Middle frontal gyrus (tissue), 1 donor: ENCODE results near the gene RAPGEF4.

Source experiments
- DNase-seq: peaks from one replicate; pipeline ENCODE4 v3.0.0-alpha.2; 2015; ENCODE audit warnings: low spot score; ENCODE audit errors: extremely low spot score

RAPGEF4 gene

DNA sequence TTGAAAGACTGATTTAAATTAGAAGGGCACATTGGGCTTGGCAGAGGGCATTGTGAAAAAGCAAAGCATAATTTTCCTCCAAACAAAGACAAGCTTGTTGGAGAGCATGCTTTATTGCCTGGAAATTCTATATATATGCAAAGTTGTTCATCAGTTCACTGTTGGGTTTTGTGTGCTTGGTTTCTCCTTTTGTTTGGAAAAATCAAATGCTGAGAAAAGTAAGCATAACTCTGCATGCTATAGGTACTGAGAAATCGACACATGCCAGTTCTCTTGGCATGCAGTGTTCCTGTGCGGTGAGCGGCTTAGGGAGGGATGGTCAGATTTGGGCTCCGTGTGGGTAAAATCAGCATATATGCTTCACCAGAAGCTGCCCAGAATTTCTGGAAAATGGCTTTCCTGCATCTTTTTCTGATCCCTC, 161.0 kb downstream of the RAPGEF4 start:
- DNase-seq = no peak

DNA sequence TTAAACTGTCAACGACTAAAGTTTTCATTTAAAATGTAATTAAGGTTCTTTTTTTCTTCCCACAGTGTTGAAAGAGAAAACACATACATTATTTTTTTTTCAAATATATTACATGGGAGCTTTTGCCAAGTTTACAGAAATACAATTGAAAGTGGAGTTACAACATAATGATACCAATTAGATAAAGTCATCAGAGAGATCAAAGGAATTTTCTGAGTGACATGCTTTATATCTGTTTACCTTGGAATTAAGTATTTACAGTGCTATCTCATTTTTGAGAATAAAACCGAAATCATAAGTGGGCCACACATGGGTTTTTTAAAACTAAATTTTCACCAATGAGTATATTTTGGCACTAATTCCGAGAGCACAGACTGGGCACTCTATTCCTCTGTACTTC, 165.2 kb downstream of the RAPGEF4 start:
- no peak for DNase-seq

DNA sequence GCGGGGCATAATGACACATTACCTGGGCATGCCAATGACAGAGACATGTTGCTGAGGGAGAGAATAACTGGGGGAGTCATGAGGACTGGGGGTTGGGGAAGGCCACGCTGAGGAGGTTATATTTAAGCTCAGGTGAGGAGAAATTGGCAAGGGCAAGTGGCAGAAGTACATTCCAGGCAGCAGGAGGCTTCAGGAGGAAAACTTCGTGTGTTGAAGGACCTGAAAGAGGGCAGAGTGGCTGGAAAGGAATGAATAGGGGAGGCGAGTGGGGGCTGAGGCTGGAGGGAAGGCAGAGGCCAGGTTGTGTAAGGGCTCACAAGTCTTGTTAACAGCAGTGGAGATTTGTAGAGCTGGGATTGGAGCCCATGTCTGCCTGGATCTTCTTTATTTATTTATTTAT, 166.3 kb downstream of the RAPGEF4 start:
- DNase-seq = no peak

DNA sequence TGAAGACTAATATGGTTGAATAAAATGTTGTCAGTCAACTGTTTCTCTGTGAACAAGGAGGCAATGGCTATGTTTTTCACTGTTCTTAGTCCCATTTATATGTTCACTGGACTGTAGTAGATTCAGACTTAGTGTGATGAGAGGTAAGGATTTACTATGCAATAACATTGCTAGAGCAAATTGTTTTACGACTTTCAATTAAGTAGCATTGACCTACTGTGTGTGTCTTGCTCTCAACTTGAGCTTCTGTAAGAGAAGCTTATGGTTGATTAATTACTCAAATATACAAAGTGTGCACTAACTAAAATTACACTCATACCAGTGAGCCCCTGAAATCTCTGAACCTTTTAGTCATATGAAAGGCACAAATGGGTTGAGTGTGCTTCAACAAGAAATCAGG, 168.6 kb downstream of the RAPGEF4 start:
- no peak for DNase-seq

DNA sequence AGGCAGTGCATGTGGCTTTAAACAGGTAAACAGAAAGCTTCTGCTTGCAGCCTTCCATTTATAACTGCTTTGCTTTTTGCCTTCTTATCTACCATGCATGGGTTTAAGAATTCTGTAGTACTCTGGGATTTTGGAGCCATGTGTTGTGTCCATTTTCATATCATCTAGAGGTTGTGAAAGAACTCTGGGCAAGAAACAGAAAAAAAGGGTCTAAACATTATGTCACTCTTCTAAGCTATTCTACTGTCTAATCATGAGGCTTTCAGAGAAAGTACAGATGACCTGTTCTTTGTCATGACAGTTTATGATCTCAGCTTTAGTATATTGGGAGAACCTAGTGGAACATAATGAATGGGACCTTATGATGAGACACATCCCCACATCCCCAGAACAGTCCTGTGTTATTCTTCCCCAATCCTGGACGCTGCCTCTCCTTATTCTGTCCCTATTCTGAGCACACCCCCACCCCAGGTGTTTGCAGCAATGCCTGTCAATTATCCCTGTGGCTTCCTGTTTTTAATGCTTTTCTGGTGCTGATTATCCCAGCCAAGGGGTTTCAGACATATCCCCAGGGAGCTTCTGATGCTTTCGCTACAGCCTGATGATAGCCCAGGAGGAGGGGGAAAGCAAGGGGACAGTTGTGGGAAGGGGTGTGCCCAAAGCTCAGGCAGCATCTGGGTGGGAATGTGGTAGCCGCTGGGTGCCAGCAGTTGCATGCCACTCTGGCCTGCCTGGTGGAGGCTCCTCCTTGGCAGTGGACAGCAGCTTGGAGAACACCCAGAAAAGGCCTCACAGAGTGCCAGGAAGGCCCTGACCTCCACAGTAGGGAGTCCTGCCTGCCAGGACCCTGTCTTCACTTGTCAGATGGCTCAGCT, 170.5 kb downstream of the RAPGEF4 start:
- DNase-seq = no peak

DNA sequence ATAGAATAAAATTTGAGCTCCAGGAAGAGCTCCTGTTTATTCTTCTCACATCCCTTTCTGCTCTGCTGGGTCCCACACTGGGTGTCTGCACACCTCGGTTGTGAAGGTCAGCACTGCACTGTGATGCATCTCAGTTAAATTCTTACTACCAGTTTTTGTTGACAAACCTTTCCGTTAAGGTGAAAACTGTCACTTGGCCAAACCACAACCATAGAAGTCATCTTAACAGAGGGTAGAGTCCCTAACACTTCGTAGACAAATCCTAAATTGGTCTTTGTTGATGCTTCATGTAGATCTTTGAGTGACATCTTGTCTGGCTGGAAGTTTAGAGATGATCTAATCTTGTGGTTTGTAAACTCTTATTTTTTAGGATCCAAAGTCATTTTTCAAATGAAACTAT, 172.6 kb downstream of the RAPGEF4 start:
- no peak for DNase-seq

DNA sequence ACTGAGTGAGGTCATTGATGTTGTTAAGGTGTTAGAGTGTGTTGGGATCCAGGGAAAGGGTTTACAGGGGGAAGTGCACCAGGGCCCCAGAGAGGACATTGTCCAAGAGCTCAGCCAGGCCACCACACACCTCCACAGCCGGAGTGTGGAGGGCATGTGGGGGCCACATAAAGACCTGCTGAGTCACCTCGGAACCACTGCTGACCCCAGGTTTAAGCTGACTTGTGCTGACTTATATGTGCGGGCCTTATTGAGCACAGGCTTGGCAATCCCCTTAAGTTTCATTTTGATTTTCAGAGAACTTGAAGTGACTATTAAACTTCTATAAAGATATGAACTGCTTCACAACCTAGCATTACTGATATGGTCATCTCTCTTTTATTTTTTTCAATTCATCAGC, 173.8 kb downstream of the RAPGEF4 start:
- no peak for DNase-seq

DNA sequence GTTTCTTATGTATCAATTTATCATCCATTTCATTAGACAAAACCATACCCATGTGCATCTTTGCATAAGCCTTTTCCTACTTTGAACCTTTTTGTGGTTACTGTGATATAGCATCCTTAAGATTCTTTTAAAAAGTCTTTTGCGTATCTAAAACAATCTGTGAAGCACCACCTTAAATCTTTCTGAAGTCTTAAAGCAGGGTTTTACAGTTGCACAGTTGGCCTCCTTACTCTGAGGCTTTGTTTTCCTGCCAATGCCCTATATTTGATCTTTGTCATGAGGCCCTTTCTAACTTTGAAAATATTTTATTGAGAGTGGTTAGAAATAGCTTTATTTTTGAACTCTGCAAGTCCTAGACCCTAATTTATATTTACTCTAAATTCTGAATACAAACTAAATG, 176.6 kb downstream of the RAPGEF4 start:
- DNase-seq = no peak

DNA sequence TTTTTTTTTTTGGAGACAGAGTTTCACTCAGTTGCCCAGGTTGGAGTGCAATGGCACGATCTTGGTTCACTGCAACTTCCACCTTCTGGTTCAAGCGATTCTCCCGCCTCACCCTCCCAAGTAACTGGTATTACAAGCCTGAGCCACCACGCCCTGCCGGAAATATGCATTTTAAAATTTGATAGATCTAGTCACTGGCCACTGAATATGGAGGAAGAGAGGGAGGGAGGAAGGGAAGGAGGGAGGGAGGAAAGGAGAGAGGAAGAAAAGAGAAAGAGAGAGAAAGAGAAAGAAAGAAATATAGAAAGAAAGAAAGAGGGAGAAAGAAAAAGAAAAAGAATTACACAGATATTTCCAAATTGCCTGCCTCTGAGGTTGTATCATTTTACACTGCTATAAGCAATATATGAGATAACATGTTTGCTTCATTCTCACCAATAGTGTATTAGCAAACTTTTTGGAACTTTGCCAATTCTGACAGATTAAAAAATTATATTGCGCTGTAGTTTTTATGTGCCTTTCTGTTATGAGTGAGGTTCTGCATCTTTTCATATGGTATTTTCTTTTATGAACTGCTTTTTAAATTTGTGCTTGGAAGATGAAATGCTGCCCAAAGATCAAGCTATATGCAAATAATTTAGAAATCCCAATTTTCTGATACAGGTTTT, 178.8 kb downstream of the RAPGEF4 start:
- DNase-seq = no peak

DNA sequence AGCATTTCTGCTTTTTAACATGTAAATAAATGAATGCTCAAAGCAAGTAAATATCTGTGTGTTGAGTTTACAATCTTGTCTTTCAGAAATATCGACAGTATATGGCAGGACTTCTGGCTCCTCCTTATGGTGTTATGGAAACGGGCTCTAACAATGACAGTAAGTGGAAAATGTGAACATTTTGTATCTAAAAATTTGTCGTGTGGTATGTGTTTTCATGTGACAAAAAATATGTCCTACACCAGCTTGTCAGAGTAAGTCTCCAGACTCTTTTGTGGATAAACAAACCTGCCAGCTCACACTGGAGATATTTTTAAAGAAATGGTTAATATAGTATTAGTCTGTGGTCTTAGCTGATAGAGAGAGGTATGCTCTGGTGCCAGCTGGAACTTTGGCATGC, 182.1 kb downstream of the RAPGEF4 start:
- DNase-seq = no peak

DNA sequence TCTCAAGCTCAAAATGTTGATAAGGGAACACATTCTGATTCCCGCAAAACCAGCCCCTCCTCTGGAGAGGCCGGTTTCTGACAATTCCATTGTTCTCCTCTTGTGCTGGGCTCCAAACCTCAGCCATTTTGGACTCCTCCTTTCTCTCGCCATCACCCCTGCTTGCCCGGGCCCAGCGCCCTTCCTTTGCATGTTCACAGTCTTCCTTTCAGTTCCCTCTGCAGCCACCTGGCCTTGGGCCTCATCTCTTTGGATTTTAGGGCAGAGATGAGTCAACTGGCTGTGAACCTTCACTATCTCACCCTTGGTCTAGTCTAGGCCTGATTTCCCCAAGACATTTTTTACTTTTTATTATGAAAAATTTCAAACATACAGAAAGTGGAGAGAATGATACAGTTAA, 184.1 kb downstream of the RAPGEF4 start:
- no peak for DNase-seq

DNA sequence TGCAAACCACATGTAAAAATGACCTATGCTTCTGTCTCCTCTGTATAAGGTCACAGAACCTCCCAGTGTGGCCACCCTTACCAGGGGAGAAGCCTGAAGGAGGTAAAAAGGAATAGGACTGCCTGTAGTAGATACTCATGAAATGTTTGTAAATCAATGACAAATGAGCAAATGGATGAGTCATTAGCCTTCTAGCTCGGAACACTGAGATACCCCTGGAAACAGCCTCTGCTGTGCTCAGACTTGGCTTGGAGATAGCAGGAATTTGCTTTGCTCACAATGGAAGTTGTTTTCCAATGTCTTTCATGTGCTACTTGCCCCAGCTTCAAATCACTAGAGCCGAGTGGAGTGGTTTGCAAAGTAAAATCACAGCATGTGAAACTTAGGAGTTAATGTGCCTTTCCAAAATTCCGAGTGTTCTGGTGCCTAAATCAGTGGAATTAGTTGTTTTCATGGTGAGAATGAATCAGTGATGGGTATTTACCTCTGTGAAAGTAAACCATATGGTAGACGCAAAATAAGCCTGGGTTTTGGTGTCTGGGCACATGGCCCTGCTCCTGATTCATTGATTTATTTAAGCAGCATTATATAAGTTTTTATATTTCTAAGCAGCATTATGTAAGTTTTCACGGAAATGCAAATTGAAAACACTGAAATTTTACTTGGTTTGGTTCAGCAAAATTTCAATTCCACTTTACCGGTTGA, 186.0 kb downstream of the RAPGEF4 start:
- DNase-seq = peak; percentile 37

DNA sequence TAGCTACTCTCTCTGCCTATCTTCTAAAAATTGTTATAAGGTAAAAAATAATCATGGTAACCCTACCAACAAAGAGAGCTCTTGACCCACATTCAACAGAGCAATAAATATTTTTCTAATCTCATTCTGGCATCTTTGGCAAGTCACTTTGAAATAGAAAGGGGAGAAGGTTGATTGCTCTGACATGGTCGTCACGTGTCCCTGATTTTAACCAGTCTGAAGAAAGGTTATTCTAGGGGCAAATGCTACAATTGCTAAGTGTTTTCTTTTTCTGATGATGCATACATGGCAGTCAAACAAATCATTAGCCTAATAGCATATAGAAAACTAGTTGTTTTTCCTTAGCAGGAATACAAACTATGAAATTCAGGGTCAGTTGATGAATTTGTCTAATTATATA, 186.7 kb downstream of the RAPGEF4 start:
- DNase-seq = no peak

DNA sequence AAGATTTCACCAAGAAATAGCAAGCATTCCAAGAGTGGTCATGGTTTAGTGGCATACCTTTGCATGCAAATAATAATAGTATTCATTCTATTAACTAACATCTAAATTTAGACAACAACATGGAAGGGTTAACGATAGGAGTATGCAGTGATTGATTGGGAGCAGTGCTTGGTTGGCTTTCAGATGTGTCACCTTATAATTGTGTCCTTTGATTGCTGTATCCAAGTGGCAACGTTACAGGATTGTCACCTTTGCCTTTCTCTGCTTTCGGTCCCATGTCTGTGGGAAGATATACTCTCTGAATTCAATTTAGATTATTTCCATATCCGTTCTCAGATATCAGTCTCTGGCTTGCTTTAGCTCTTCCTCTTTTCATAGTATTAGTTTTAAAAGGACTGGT, 187.2 kb downstream of the RAPGEF4 start:
- DNase-seq = no peak

DNA sequence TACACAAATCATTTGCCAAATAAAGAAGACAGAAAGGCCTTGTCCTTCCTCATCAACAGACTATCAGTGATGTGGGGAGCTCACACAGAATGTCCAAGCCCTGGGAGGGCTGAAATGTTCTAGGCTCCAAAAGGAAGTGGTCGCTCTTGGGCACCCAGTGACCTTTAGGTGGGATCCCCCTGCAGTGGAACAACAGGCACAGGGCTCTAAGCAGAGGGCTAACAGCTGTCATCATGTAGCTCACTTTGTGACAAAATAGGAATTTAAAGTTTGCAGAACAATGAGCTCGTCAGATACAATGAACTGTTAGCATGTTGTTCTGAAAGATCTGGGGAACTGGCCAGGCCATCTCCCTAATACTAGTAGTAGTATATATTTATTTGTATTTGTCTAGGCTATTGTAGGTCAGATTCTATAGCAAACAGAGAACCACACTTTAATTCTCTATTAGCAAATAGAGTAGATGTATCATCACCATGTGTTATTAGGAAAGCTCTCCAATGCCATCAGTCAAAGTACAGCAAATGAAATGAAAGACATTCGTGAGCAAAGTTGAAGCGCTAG, 188.5 kb downstream of the RAPGEF4 start:
- no peak for DNase-seq

DNA sequence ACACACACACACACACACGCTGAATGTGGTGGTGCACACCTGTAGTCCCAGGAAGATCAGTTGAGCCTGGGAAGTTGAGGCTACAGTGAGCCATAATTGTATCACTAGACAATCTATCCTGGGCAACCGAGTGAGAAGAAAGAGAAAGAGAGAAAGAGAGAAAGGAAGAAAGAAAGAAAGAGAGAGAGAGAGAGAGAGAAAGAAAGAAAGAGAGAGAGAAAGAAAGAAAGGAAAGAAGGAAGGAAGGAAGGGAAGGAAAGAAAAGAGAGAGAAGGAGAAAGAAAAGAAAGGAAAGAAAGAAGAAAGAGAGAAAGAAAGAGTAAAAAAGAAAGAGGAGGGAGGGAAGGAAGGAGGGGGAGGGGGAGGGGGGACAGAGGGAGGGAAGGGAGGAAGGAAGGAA, 190.0 kb downstream of the RAPGEF4 start:
- no peak for DNase-seq

DNA sequence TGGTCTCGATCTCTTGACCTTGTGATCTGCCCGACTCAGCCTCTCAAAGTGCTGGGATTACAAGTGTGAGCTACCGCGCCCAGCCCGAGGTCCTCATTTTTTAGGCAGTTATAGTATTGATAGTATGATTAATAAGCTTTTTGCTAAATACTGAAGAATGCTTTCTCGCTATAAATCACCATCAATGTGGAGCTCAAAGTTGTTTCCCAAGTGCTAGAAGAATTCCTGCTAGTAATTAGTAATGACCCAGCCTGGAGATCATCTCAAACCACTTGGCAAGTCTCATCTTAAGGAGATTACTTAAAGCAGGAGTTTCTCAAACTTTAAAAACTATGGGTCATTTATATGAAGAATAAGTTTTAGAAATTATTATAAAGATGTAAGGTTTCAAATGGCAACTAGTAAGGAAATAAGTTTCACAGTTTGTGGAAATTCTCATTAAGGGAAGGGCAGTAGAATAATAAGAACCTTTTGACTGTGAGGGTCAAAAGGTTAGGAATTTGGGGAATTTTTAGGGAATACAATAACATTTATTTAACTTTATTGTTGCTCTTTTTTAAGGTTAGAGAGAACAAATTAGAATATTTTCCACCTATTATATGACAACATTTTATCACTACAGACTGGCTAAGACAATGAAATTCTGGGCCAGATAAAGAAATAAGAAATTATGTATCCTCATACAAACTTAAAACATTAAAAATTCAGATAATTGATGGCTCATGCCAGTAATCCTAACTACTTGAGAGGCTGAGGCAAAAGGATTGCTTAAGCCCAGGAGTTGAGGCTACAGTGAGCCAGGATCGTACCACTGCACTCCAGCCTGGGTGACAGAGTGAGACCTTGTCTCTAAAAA, 191.4 kb downstream of the RAPGEF4 start:
- DNase-seq = no peak

DNA sequence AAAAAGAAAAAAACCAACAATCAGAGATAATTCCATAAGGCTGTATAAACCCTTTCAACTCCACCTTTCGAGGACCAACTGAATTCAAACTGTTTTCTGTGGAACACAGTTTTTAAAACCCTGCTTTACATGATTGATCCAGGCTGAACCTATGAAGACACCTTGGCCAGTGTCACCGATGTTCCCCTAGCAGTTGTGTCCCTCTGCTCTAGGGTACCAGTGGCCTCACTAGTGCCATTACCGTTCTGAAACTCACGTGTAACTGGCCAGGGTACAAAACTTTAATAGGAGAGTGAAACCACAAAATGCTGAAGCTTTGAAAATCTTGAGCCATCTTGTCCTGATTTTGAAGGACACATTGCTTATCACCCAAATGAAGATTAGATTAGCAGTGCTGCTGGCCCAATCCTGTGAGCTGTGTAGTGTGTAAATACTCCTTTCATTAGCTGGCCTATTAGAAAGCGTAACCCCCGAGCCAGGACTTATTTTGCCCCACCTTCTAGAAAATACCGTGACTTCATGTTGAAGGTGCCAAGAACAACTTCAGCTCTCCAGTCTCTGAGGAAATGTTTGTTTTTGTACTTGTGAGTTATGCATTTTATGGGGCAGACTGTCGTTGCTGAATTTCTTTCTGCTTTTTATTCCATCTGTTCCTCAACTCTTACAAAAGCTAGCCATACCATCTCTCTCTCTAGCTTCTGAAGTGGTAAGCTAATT, 192.2 kb downstream of the RAPGEF4 start:
- no peak for DNase-seq

DNA sequence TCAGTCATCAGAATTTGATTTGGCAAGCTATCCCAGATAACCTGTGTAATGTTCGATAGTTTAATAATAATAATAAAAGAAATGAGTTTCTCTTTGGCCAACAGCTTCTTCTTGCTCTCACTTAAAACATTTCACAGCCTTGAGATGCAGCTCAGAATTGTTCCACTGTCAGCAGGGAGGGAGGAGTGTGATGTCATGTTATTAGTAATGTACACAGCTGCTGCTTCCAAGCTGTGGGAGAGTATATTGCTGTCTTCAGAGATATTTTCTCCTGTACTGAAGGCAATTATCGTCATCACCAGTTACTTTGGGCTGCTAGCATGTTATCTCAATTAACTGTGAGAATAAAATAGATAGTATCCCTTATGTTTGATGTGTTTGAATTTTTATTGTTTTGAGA, 193.1 kb downstream of the RAPGEF4 start:
- DNase-seq = no peak

DNA sequence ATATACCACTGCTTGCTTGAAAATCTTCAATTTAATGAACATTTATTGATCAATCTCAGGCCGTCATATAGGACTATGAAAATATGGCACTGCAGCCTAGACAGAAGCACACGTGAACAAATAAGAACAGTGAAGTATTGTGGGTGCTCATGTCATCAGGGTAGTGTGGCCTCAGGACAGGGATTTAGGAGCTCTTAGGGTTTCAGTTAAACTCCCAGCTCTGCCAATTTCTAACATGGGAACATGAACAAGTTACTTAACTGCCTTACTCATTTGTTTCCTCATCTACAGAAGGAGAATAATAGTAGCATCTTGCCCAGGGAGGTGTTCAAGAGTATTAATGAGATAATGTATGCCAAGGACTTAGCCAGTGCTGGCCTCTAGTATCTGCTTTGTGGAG, 194.0 kb downstream of the RAPGEF4 start:
- DNase-seq = no peak
